OCI-LY7 (cell line): Measurements from ENCODE around the gene CD79A.

ENCODE experiments used
- CTCF ChIP-seq: fragments of 200-600 bp; sonication (generic); conservative IDR thresholded peaks from 2 replicates; pipeline ENCODE4 v1.5.1; 2014; ENCODE audit warnings: mild to moderate bottlenecking, antibody characterized with exemption, low read length, moderate library complexity, mixed read lengths
- EZH2phosphoT487 ChIP-seq: fragments of 200-600 bp; sonication (generic); IDR thresholded peaks from 2 replicates; pipeline ENCODE4 v1.6.1; 2018; ENCODE audit warnings: low read depth, borderline replicate concordance, mild to moderate bottlenecking, mixed run types, antibody characterized with exemption, low read length, moderate library complexity, mixed read lengths

GRCh38 chr19:41927497-41928192 is 50.6 kb downstream of the CD79A start:
- TF ChIP-seq CTCF, result no peak
- no peak for TF ChIP-seq EZH2phosphoT487
